WTC11 (cell line): ENCODE data around the gene SPG11. TPM values are rescaled to one million over a fixed set of nuclear protein-coding genes. Genes with fewer than 3 reads are reported as not detected.

Experiments used
- ATAC-seq: fragments of 200-7000 bp; cut with Tn5 transposase; 2 replicates; pipeline ENCODE4 v1.10.0; 2021; ENCODE audit warnings: mild to moderate bottlenecking, moderate library complexity
- CTCF ChIA-PET: fragments of 300-600 bp; sonication (Branson Sonifier 250); formaldehyde crosslinking; loops from one replicate; lab custom pipeline; 2021; ENCODE audit warnings: antibody characterized with exemption; lab: Charles Lee
- POLR2A ChIA-PET: fragments of 350-600 bp; sonication (Branson Sonifier 250); formaldehyde crosslinking; loops from one replicate; lab custom pipeline; 2021; ENCODE audit warnings: antibody characterized with exemption; lab: Charles Lee
- DNase-seq: peaks from one replicate; pipeline ENCODE4 v3.0.0; 2021; ENCODE audit warnings: low spot score
- H3K27ac Mint-ChIP-seq: 2 replicates; pipeline ENCODE4 v1.8.0; 2021; ENCODE audit warnings: mixed read lengths
- H3K27me3 Mint-ChIP-seq: 2 replicates; pipeline ENCODE4 v1.8.0; 2021; ENCODE audit warnings: low read depth, mild to moderate bottlenecking, moderate library complexity, mixed read lengths
- H3K36me3 Mint-ChIP-seq: 2 replicates; pipeline ENCODE4 v1.8.0; 2021; ENCODE audit warnings: mixed read lengths
- H3K4me1 Mint-ChIP-seq: 2 replicates; pipeline ENCODE4 v1.8.0; 2022; ENCODE audit warnings: mixed read lengths
- H3K4me3 Mint-ChIP-seq: 2 replicates; pipeline ENCODE4 v1.8.0; 2021; ENCODE audit warnings: mild to moderate bottlenecking, moderate library complexity, mixed read lengths
- H3K9me3 Mint-ChIP-seq: 2 replicates; pipeline ENCODE4 v1.8.0; 2021; ENCODE audit warnings: mixed read lengths
- AFF4 ChIP-seq: sonication (generic); formaldehyde crosslinking; IDR thresholded peaks from 2 replicates; pipeline ENCODE4 v1.8.1; 2023; ENCODE audit warnings: mild to moderate bottlenecking, missing genetic modification reagents, borderline replicate concordance
- ATF2 ChIP-seq: sonication (generic); formaldehyde crosslinking; IDR thresholded peaks from 2 replicates; pipeline ENCODE4 v1.8.1; 2022; ENCODE audit warnings: low read depth, missing genetic modification reagents, borderline replicate concordance
- CREM ChIP-seq: sonication (generic); formaldehyde crosslinking; IDR thresholded peaks from 2 replicates; pipeline ENCODE4 v1.8.1; 2022; ENCODE audit warnings: mild to moderate bottlenecking, missing genetic modification reagents, moderate library complexity
- E2F1 ChIP-seq: sonication (generic); formaldehyde crosslinking; IDR thresholded peaks from 2 replicates; pipeline ENCODE4 v1.8.0; 2022; ENCODE audit warnings: mild to moderate bottlenecking, missing genetic modification reagents
- ELF4 ChIP-seq: sonication (generic); formaldehyde crosslinking; IDR thresholded peaks from 2 replicates; pipeline ENCODE4 v1.8.1; 2022; ENCODE audit warnings: low read depth, mild to moderate bottlenecking, moderate library complexity, missing genetic modification reagents
- EMX1 ChIP-seq: fragments of 250-450 bp; sonication (Bioruptor Pico); IDR thresholded peaks from 2 replicates; pipeline ENCODE4 v1.8.0; 2021; ENCODE audit warnings: mild to moderate bottlenecking
- ESRRA ChIP-seq: sonication (generic); formaldehyde crosslinking; IDR thresholded peaks from 2 replicates; pipeline ENCODE4 v1.8.1; 2022; ENCODE audit warnings: mild to moderate bottlenecking, missing genetic modification reagents, borderline replicate concordance
- ETV6 ChIP-seq: sonication (generic); formaldehyde crosslinking; IDR thresholded peaks from 2 replicates; pipeline ENCODE4 v1.8.1; 2022; ENCODE audit warnings: mild to moderate bottlenecking, missing genetic modification reagents
- GABPB1 ChIP-seq: sonication (generic); formaldehyde crosslinking; IDR thresholded peaks from 2 replicates; pipeline ENCODE4 v1.8.1; 2023; ENCODE audit warnings: mild to moderate bottlenecking, missing genetic modification reagents
- HMGXB4 ChIP-seq: sonication (generic); formaldehyde crosslinking; IDR thresholded peaks from 2 replicates; pipeline ENCODE4 v1.8.1; 2023; ENCODE audit warnings: mild to moderate bottlenecking, moderate library complexity, missing genetic modification reagents
- NFYB ChIP-seq: sonication (generic); formaldehyde crosslinking; conservative IDR thresholded peaks from 2 replicates; pipeline ENCODE4 v1.8.0; 2022; ENCODE audit warnings: low read depth, missing genetic modification reagents
- PRRX2 ChIP-seq: fragments of 250-450 bp; sonication (Bioruptor Pico); IDR thresholded peaks from 2 replicates; pipeline ENCODE4 v1.8.0; 2021; ENCODE audit warnings: mild to moderate bottlenecking
- RORB ChIP-seq: fragments of 250-450 bp; sonication (Bioruptor Pico); IDR thresholded peaks from 2 replicates; pipeline ENCODE4 v1.9.0; 2021; ENCODE audit warnings: mild to moderate bottlenecking
- SMAD3 ChIP-seq: sonication (generic); formaldehyde crosslinking; IDR thresholded peaks from 2 replicates; pipeline ENCODE4 v1.8.0; 2022; ENCODE audit warnings: missing genetic modification reagents, mild to moderate bottlenecking, borderline replicate concordance
- TEAD1 ChIP-seq: sonication (generic); formaldehyde crosslinking; IDR thresholded peaks from 2 replicates; pipeline ENCODE4 v1.8.0; 2022; ENCODE audit warnings: mild to moderate bottlenecking, missing genetic modification reagents
- USF1 ChIP-seq: sonication (generic); formaldehyde crosslinking; IDR thresholded peaks from 2 replicates; pipeline ENCODE4 v1.8.0; 2022; ENCODE audit warnings: mild to moderate bottlenecking, missing genetic modification reagents
- ZBTB43 ChIP-seq: sonication (generic); formaldehyde crosslinking; IDR thresholded peaks from 2 replicates; pipeline ENCODE4 v1.8.1; 2023; ENCODE audit warnings: mild to moderate bottlenecking, missing genetic modification reagents
- ZNF138 ChIP-seq: sonication (generic); formaldehyde crosslinking; conservative IDR thresholded peaks from 2 replicates; pipeline ENCODE4 v1.8.1; 2022; ENCODE audit warnings: mild to moderate bottlenecking, moderate library complexity, missing genetic modification reagents
- ZNF219 ChIP-seq: sonication (generic); formaldehyde crosslinking; IDR thresholded peaks from 2 replicates; pipeline ENCODE4 v1.8.0; 2023; ENCODE audit warnings: missing genetic modification reagents, mild to moderate bottlenecking, borderline replicate concordance
- ZNF317 ChIP-seq: sonication (generic); formaldehyde crosslinking; IDR thresholded peaks from 2 replicates; pipeline ENCODE4 v1.8.1; 2023; ENCODE audit warnings: low read depth, mild to moderate bottlenecking, moderate library complexity, missing genetic modification reagents, borderline replicate concordance
- ZNF396 ChIP-seq: fragments of 250-450 bp; sonication (Bioruptor Pico); IDR thresholded peaks from 2 replicates; pipeline ENCODE4 v1.8.0; 2021; ENCODE audit warnings: mild to moderate bottlenecking, moderate library complexity, borderline replicate concordance
- ZNF425 ChIP-seq: fragments of 250-450 bp; sonication (Bioruptor Pico); conservative IDR thresholded peaks from 2 replicates; pipeline ENCODE4 v1.9.0; 2021; ENCODE audit warnings: mild to moderate bottlenecking
- total RNA-seq: library from RNA; stranded (reverse); gene quantifications from 3 replicates; pipeline ENCODE4 v1.2.3, GENCODE V29; 2021

SPG11 gene
- total RNA-seq, 1 experiment from 2014 or later = 46.4 TPM

- POLR2A ChIA-PET = no interaction called here
- CTCF ChIA-PET = interaction anchor here (1.8 kb wide), 1 partner anchor 11 kb away, joined by 7 read pairs; no protein-coding TSS in a partner anchor
Measured at GRCh38 chr15:44568338-44568737, 95.1 kb downstream of the SPG11 start.

GRCh38 chr15:44566155-44566540, 97.3 kb downstream of the SPG11 start:
- CTCF ChIA-PET = no interaction called here

More at GRCh38 chr15:44568338-44568737, 95.1 kb downstream of the SPG11 start:
- Mint-ChIP-seq H3K36me3 (peaks cover 54% of the 10 kb centered on the region), H3K4me3 (no peak overlapping the region), H3K4me1 (no peaks in the 10 kb centered on the region), H3K27ac (no peak overlapping the region), H3K9me3 (peaks cover 28% of the 10 kb centered on the region), H3K27me3 (no peaks in the 10 kb centered on the region)
- TF ChIP-seq CREM (no peak), ZBTB43 (no peak), ESRRA (CRISPR knock-in tag) (no peak), ZNF317 (CRISPR knock-in tag) (no peak), NFYB (no peak)
- DNase-seq (no peak), ATAC-seq (no peak)

More at GRCh38 chr15:44566155-44566540, 97.3 kb downstream of the SPG11 start:
- Mint-ChIP-seq H3K4me3 (no peak overlapping the region), H3K27me3 (no peaks in the 10 kb centered on the region), H3K4me1 (no peaks in the 10 kb centered on the region), H3K9me3 (peaks cover 28% of the 10 kb centered on the region), H3K27ac (no peak overlapping the region), H3K36me3 (peaks cover 65% of the 10 kb centered on the region)
- ATAC-seq (no peak), DNase-seq (no peak)
- TF ChIP-seq GABPB1 (no peak), ELF4 (CRISPR knock-in tag) (no peak), ETV6 (no peak), ZNF219 (CRISPR knock-in tag) (no peak), RORB (CRISPR knock-in tag) (no peak), E2F1 (CRISPR knock-in tag) (no peak), SMAD3 (CRISPR knock-in tag) (no peak), USF1 (CRISPR knock-in tag) (no peak), TEAD1 (CRISPR knock-in tag) (no peak), PRRX2 (no peak), ZNF396 (CRISPR knock-in tag) (no peak), HMGXB4 (no peak), AFF4 (CRISPR knock-in tag) (no peak), ATF2 (CRISPR knock-in tag) (no peak), ZNF138 (CRISPR knock-in tag) (no peak), CREM (no peak), ZNF425 (CRISPR knock-in tag) (no peak), EMX1 (CRISPR knock-in tag) (no peak)
- POLR2A ChIA-PET = no interaction called here
